MCF 10A (cell line): ENCODE measurements around the gene MAP4K5. TPM values are rescaled to one million over a fixed set of nuclear protein-coding genes. Genes with fewer than 3 reads are reported as not detected.
A peak's percentile ranks its signal among the peaks of the same experiment; 100 is the strongest.

Source experiments
- BruUV-seq: library from RNA; stranded (reverse); fragments of 400-500 nt; replicated peaks from 2 replicates; lab custom pipeline; 2021; lab: Mats Ljungman, UMichigan
- CTCF ChIA-PET: fragments of 300-600 bp; sonication (Branson Sonifier 250); formaldehyde crosslinking; extraction: SDS; loops from one replicate; lab custom pipeline; 2021; ENCODE audit warnings: antibody characterized with exemption, inconsistent platforms; lab: Yijun Ruan, JAX
- POLR2A ChIA-PET: fragments of 300-600, 350-650 bp; sonication (Branson Sonifier 250); formaldehyde crosslinking; extraction: SDS; loops from one replicate; lab custom pipeline; 2020; ENCODE audit warnings: antibody characterized with exemption, inconsistent platforms; lab: Yijun Ruan, JAX
- DNase-seq: peaks from one replicate; pipeline ENCODE4 v3.0.0-alpha.2; 2018; ENCODE audit not compliant: unreplicated experiment
- H3K27ac Mint-ChIP-seq: one replicate; pipeline ENCODE4 v1.8.0; 2022; ENCODE audit warnings: mild to moderate bottlenecking, low read depth, mixed read lengths; ENCODE audit not compliant: unreplicated experiment
- H3K27me3 Mint-ChIP-seq: one replicate; pipeline ENCODE4 v1.8.0; 2022; ENCODE audit warnings: mixed read lengths; ENCODE audit not compliant: insufficient read depth, unreplicated experiment
- H3K36me3 Mint-ChIP-seq: one replicate; pipeline ENCODE4 v1.8.0; 2022; ENCODE audit warnings: mild to moderate bottlenecking, moderate library complexity, mixed read lengths; ENCODE audit not compliant: insufficient read depth, unreplicated experiment
- H3K4me1 Mint-ChIP-seq: one replicate; pipeline ENCODE4 v1.8.0; 2022; ENCODE audit warnings: mixed read lengths; ENCODE audit not compliant: insufficient read depth, unreplicated experiment
- H3K4me3 Mint-ChIP-seq: one replicate; pipeline ENCODE4 v1.8.0; 2022; ENCODE audit warnings: mild to moderate bottlenecking, moderate library complexity, mixed read lengths; ENCODE audit not compliant: unreplicated experiment
- H3K9me3 Mint-ChIP-seq: one replicate; pipeline ENCODE4 v1.8.0; 2022; ENCODE audit warnings: mixed read lengths; ENCODE audit not compliant: unreplicated experiment
- intact Hi-C: fragments of 100-400 bp; cut with micrococcal nuclease; formaldehyde crosslinking; loops from 2 replicates; pipeline ENCODE4 v1.14.1; 2022
- total RNA-seq: library from RNA; stranded (reverse); gene quantifications from 2 replicates; pipeline ENCODE4 v1.2.3, GENCODE V29; 2022
- TF ChIP-seq, protein P1 (sequence below): fragments of 200-600 bp; IDR thresholded peaks from one replicate; pipeline ENCODE4 v1.8.0; 2022; ENCODE audit warnings: antibody characterized with exemption, mild to moderate bottlenecking; ENCODE audit not compliant: unreplicated experiment

The MAP4K5 gene
- total RNA-seq, 1 experiment from 2014 or later: 45.7 TPM

GRCh38 chr14:50501642-50502041, 30.7 kb downstream of the MAP4K5 start:
- H3K27ac Mint-ChIP-seq: no peak overlapping the region
- H3K9me3 Mint-ChIP-seq: no peaks in the 10 kb centered on the region
- H3K4me3 Mint-ChIP-seq: no peak overlapping the region
- H3K4me1 Mint-ChIP-seq: peaks cover 13% of the 10 kb centered on the region
- intact Hi-C loops: no loop called here
- ChIA-PET POLR2A (no interaction called here), CTCF (no interaction called here)
- BruUV-seq: no TSS peak
- peaks cover 17% of the 10 kb centered on the region for H3K36me3 Mint-ChIP-seq
- TF ChIP-seq, protein P1, sequence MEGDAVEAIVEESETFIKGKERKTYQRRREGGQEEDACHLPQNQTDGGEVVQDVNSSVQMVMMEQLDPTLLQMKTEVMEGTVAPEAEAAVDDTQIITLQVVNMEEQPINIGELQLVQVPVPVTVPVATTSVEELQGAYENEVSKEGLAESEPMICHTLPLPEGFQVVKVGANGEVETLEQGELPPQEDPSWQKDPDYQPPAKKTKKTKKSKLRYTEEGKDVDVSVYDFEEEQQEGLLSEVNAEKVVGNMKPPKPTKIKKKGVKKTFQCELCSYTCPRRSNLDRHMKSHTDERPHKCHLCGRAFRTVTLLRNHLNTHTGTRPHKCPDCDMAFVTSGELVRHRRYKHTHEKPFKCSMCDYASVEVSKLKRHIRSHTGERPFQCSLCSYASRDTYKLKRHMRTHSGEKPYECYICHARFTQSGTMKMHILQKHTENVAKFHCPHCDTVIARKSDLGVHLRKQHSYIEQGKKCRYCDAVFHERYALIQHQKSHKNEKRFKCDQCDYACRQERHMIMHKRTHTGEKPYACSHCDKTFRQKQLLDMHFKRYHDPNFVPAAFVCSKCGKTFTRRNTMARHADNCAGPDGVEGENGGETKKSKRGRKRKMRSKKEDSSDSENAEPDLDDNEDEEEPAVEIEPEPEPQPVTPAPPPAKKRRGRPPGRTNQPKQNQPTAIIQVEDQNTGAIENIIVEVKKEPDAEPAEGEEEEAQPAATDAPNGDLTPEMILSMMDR: no peak
- peak; percentile 27 for DNase-seq
- H3K27me3 Mint-ChIP-seq: no peaks in the 10 kb centered on the region

- POLR2A ChIA-PET: no interaction called here
- intact Hi-C loops: no loop called here
- no peak for DNase-seq
- no TSS peak for BruUV-seq
- no peaks in the 10 kb centered on the region for H3K9me3 Mint-ChIP-seq
- peaks cover 18% of the 10 kb centered on the region for H3K36me3 Mint-ChIP-seq
- no peak overlapping the region for H3K27ac Mint-ChIP-seq
- TF ChIP-seq, protein P1: no peak
- no peak overlapping the region for H3K4me3 Mint-ChIP-seq
- CTCF ChIA-PET: no interaction called here
- no peaks in the 10 kb centered on the region for H3K27me3 Mint-ChIP-seq
- peaks cover 13% of the 10 kb centered on the region for H3K4me1 Mint-ChIP-seq
These were observed 35.0 kb downstream of the MAP4K5 start for GRCh38 chr14:50497351-50497750.

DNA sequence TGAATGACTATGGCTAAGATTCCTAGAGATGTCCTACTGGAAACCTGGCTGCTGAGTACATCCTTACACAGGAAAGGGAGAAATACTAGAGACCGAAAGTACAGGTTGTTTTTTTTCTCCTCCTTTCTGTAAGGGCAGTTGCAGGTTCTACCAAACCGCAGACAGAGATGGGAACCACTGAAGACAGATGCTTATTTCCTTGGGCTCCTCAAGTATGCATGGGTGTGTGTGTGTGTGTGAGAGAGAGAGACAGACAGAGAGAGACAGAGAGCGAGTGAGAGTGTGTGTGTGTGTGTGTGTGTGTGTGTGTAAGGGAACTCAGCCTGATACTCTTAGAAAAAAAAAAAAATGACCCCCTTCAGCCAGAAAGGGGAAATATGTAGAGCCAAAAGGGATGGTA, 42.5 kb downstream of the MAP4K5 start:
- Mint-ChIP-seq H3K4me3 (no peak overlapping the region), H3K9me3 (no peaks in the 10 kb centered on the region), H3K27me3 (no peaks in the 10 kb centered on the region), H3K4me1 (no peaks in the 10 kb centered on the region), H3K27ac (no peak overlapping the region), H3K36me3 (peaks cover 6% of the 10 kb centered on the region)
- TF ChIP-seq, protein P1: no peak
- intact Hi-C loops: no loop called here
- POLR2A ChIA-PET: interaction anchor here (0.7 kb wide), 2 partner anchors 43 to 95 kb away, joined by 3 read pairs; no protein-coding TSS in a partner anchor
- BruUV-seq: no TSS peak
- no peak for DNase-seq
- CTCF ChIA-PET: interaction anchor here (0.6 kb wide), 2 partner anchors 54 to 229 kb away, joined by 3 to 4 read pairs; no protein-coding TSS in a partner anchor

DNA sequence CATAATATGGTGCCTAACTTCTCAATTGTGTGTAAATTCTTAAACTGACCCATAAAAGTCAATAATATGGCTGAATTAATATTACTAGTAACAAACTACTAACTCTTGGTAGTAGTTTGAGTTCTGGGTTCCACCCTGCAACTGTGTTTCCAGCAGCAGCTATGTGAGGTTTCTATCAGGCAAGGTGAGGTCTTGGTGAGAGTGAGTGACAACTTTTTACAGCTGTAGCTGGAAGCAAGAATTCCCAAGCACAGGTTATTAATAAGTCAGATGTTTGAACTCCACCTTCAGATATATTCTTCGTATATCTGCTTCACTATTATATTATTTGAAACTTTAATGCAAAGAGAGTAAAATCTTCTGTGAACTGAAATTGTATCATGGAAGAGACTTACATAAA, 43.8 kb downstream of the MAP4K5 start:
- TF ChIP-seq, protein P1: no peak
- no peak overlapping the region for H3K27ac Mint-ChIP-seq
- H3K4me1 Mint-ChIP-seq: no peaks in the 10 kb centered on the region
- no peak overlapping the region for H3K4me3 Mint-ChIP-seq
- ChIA-PET POLR2A (no interaction called here), CTCF (no interaction called here)
- H3K9me3 Mint-ChIP-seq: no peaks in the 10 kb centered on the region
- peaks cover 6% of the 10 kb centered on the region for H3K36me3 Mint-ChIP-seq
- BruUV-seq: no TSS peak
- intact Hi-C loops: no loop called here
- no peaks in the 10 kb centered on the region for H3K27me3 Mint-ChIP-seq
- DNase-seq: no peak
